Right lobe of liver (tissue), 6 donors: ENCODE results near the gene TMEM201. TPM values are rescaled to one million over a fixed set of nuclear protein-coding genes. Genes with fewer than 3 reads are reported as not detected.

ENCODE experiments used
- ATAC-seq, 4 donors: fragments of 200-7000 bp; cut with Tn5 transposase; one replicate each; pipeline ENCODE4 v1.9.1; 2020; ENCODE audit warnings: mild to moderate bottlenecking in 4 of 4, moderate library complexity in 4 of 4
- DNase-seq, 3 donors: peaks; one replicate each; pipeline ENCODE4 v3.0.0-alpha.2; 2020
- H3K27ac ChIP-seq, 3 donors: fragments of 200-600 bp; one replicate each; pipeline ENCODE4 v1.8.0; 2022
- H3K27me3 ChIP-seq, 2 donors: fragments of 200-600 bp; one replicate each; pipeline ENCODE4 v1.8.0; 2022
- H3K36me3 ChIP-seq, 4 donors: fragments of 200-600 bp; sonication (generic) in 1 of 4; one replicate each; pipeline versions ENCODE4 v1.5.1 to v1.8.0; 2017 to 2022; ENCODE audit warnings: control low read depth in 1 of 4
- H3K4me1 ChIP-seq, 4 donors: fragments of 200-600 bp; sonication (generic) in 1 of 4; one replicate each; pipeline versions ENCODE4 v1.5.1 to v1.8.0; 2017 to 2022; ENCODE audit warnings: control low read depth in 1 of 4
- H3K4me3 ChIP-seq, 3 donors: fragments of 200-600 bp; one replicate each; pipeline ENCODE4 v1.8.0; 2022
- H3K9me3 ChIP-seq, 4 donors: fragments of 200-600 bp; sonication (generic) in 1 of 4; one replicate each; pipeline versions ENCODE4 v1.5.1 to v1.8.0; 2017 to 2022; ENCODE audit warnings: control low read depth in 1 of 4
- CTCF ChIP-seq, 4 donors: fragments of 200-600 bp in 3 of 4; fragments of 450-650 bp in 1 of 4; IDR thresholded peaks; one replicate each; pipeline versions ENCODE4 v1.5.1 to v1.8.0; 2016 to 2022; ENCODE audit warnings: antibody characterized with exemption in 4 of 4, mild to moderate bottlenecking in 2 of 4
- POLR2A ChIP-seq: fragments of 450-650 bp; IDR thresholded peaks from one replicate; pipeline ENCODE4 v1.6.1; 2017; ENCODE audit warnings: antibody characterized with exemption, mild to moderate bottlenecking
- WGBS: methylation state at CpG from one replicate; pipeline ENCODE4 v1.1.6; 2018; ENCODE audit warnings: low coverage, low lambda C conversion rate; ENCODE audit not compliant: insufficient coverage; ENCODE audit errors: missing lambda C conversion rate; 5-methylcytosine and 5-hydroxymethylcytosine counted together
- intact Hi-C, 2 donors: fragments of 100-400 bp; cut with DNase I; formaldehyde crosslinking; loops; one replicate each; pipeline versions ENCODE4 v1.11.2 to v1.14.1; 2022
- total RNA-seq, 6 experiments: library from RNA; depleted of rRNA in 2 of 6; stranded (reverse); fragments of >200 nt in 2 of 6; fragmentation: NEBNext Ultra II Directional in 3 of 6; extraction: Animal tissue kit (Norgen Biotek cat#: 25700) in 3 of 6; gene quantifications; one replicate each; pipeline versions ENCODE4 v1.1.0 to v1.2.4, GENCODE V29; 2016 to 2023
- donor health status: DM: no; HTN: yes; CAD: no.
- donor health status: DM: no; HTN: no; CAD: no.
- donor health status: DM: no; HTN: no; CAD: no.
- donor health status: DM: no; HTN: yes; CAD: no.
- donor health status: DM: no; HTN: yes; CAD: no.

TMEM201 gene
- total RNA-seq, 6 experiments from 2014 or later: 1.6 to 5.8 (median 3.0) TPM

GRCh38 chr1:9595968-9596340 lies 7.2 kb downstream of the TMEM201 start:
- TF ChIP-seq CTCF (IDR thresholded peaks at IDR 0.05): no peak
- no peak for TF ChIP-seq POLR2A
- Histone ChIP-seq H3K4me1 (peaks cover 0 to 9% (median 0%) of the 10 kb centered on the region in 4 donors), H3K4me3 (no peak overlapping the region), H3K27me3 (no peaks in the 10 kb centered on the region), H3K36me3 (peaks cover 0 to 2% (median 0%) of the 10 kb centered on the region in 4 donors), H3K27ac (no peak overlapping the region), H3K9me3 (no peaks in the 10 kb centered on the region)
- ATAC-seq: no peak
- no CpG with 5 or more reads among the region's 12 CpGs for WGBS
- DNase-seq: no peak
- intact Hi-C loops: no loop called here

- intact Hi-C loops: no loop called here
- Histone ChIP-seq H3K27me3 (no peaks in the 10 kb centered on the region), H3K4me1 (peaks cover 0 to 9% (median 0%) of the 10 kb centered on the region in 4 donors), H3K9me3 (no peaks in the 10 kb centered on the region), H3K36me3 (peaks cover 0 to 6% (median 3%) of the 10 kb centered on the region in 4 donors), H3K27ac (no peak overlapping the region), H3K4me3 (no peak overlapping the region)
- DNase-seq (peak in 1 of 3 donors; percentile 54), ATAC-seq (peak; percentile 19 to 78 (median 50))
- 50% methylated on average over 7 of the region's 27 CpGs for WGBS
- TF ChIP-seq CTCF (IDR thresholded peaks at IDR 0.05) (no peak), POLR2A (no peak)
These were observed 7.9 kb downstream of the TMEM201 start for GRCh38 chr1:9596415-9597123.

GRCh38 chr1:9597361-9598315 lies 8.9 kb downstream of the TMEM201 start:
- peak in 1 of 3 donors; percentile 48 for DNase-seq
- Histone ChIP-seq H3K27me3 (no peaks in the 10 kb centered on the region), H3K9me3 (no peaks in the 10 kb centered on the region), H3K36me3 (peaks cover 0 to 12% (median 3%) of the 10 kb centered on the region in 4 donors), H3K4me1 (peaks cover 0 to 9% (median 0%) of the 10 kb centered on the region in 4 donors), H3K27ac (no peak overlapping the region), H3K4me3 (no peak overlapping the region)
- intact Hi-C loops: no loop called here
- ATAC-seq: no peak
- no peak for TF ChIP-seq POLR2A
- no peak for TF ChIP-seq CTCF (IDR thresholded peaks at IDR 0.05)
- WGBS: no CpG with 5 or more reads among the region's 14 CpGs

GRCh38 chr1:9598316-9598700 lies 9.6 kb downstream of the TMEM201 start:
- Histone ChIP-seq H3K4me1 (peaks cover 0 to 7% (median 0%) of the 10 kb centered on the region in 4 donors), H3K27ac (no peak overlapping the region), H3K9me3 (no peaks in the 10 kb centered on the region), H3K36me3 (peaks cover 0 to 12% (median 3%) of the 10 kb centered on the region in 4 donors), H3K27me3 (no peaks in the 10 kb centered on the region), H3K4me3 (no peak overlapping the region)
- DNase-seq: no peak
- intact Hi-C loops: no loop called here
- no peak for ATAC-seq
- TF ChIP-seq POLR2A (no peak), CTCF (IDR thresholded peaks at IDR 0.05) (no peak)
- 87% methylated on average over 3 of the region's 18 CpGs for WGBS
